ENCODE data around the gene HYI.
A peak's percentile ranks its signal among the peaks of the same experiment; 100 is the strongest.

- TF ChIP-seq CTCF (IDR thresholded peaks at IDR 0.05 in 8 of 11, conservative IDR thresholded peaks at IDR 0.05 in 3 of 11) (peak; percentile 60 to 89 (median 82)), POLR2AphosphoS5 (IDR thresholded peaks at IDR 0.05) (no peak)
These were observed 39.0 kb downstream of the HYI start for GRCh38 chr1:43414634-43415223.

Data from spleen (tissue), 7 donors.